ENCODE data around the gene TECPR1.

The TECPR1 gene

GRCh38 chr7:98186452-98187137 is 65.4 kb downstream of the TECPR1 start:
- no peak for DNase-seq

- DNase-seq = no peak
Observed at GRCh38 chr7:98185101-98185500, 66.9 kb downstream of the TECPR1 start.

- DNase-seq = no peak
Observed at GRCh38 chr7:98180751-98181150, 71.3 kb downstream of the TECPR1 start.

GRCh38 chr7:98178762-98179490 is 73.1 kb downstream of the TECPR1 start:
- DNase-seq = no peak

GRCh38 chr7:98178321-98178720 is 73.7 kb downstream of the TECPR1 start:
- no peak for DNase-seq

- DNase-seq = no peak
Observed at GRCh38 chr7:98177553-98177952, 74.5 kb downstream of the TECPR1 start.

- DNase-seq = no peak
Observed at GRCh38 chr7:98175260-98175940, 76.6 kb downstream of the TECPR1 start.

- DNase-seq = no peak
Observed at GRCh38 chr7:98174334-98175259, 77.4 kb downstream of the TECPR1 start.

- no peak for DNase-seq
Observed at GRCh38 chr7:98171449-98171848, 80.6 kb downstream of the TECPR1 start.

GRCh38 chr7:98170966-98171365 is 81.1 kb downstream of the TECPR1 start:
- DNase-seq = no peak

- DNase-seq = no peak
Observed at GRCh38 chr7:98168904-98169621, 83.0 kb downstream of the TECPR1 start.

- peak; percentile 54 for DNase-seq
Observed at GRCh38 chr7:98168181-98168903, 83.7 kb downstream of the TECPR1 start.

- DNase-seq = no peak
Observed at GRCh38 chr7:98167653-98168052, 84.4 kb downstream of the TECPR1 start.

- no peak for DNase-seq
Observed at GRCh38 chr7:98166668-98166970, 85.4 kb downstream of the TECPR1 start.

- no peak for DNase-seq
Observed at GRCh38 chr7:98165827-98166667, 86.0 kb downstream of the TECPR1 start.

Measured in 8988T (cell line).